ENCODE results near the gene HS3ST4.

GRCh38 chr16:26016989-26017388, 325.2 kb downstream of the HS3ST4 start:
- TF ChIP-seq EZH2 (IDR thresholded peaks at IDR 0.05) (no peak), CTCF (IDR thresholded peaks at IDR 0.05 in 2 of 3, conservative IDR thresholded peaks at IDR 0.05 in 1 of 3; ENCODE audit: borderline replicate concordance in 1 of 3, insufficient read depth in 1 of 3, low read depth in 2 of 3, low read length in 2 of 3) (no peak), TCF7L2 (IDR thresholded peaks at IDR 0.05; ENCODE audit: borderline replicate concordance, extremely low read depth, insufficient read depth, insufficient read length) (no peak)

All from HCT116 (cell line).